Left forelimb (tissue), 1 donor: ENCODE results near the gene DPY19L3.
"Not testable (repeated sequence)": the region's sequence is repeated elsewhere in the genome, so short reads cannot be mapped to it uniquely, and the experiment has no call there.

Source experiments
- DNase-seq: peaks from one replicate; pipeline ENCODE4 v3.0.0-alpha.2; 2018; ENCODE audit warnings: low spot score

The DPY19L3 gene

GRCh38 chr19:32512498-32512897 lies 106.9 kb downstream of the DPY19L3 start:
- DNase-seq, result not testable (repeated sequence)

GRCh38 chr19:32519023-32519422 lies 113.5 kb downstream of the DPY19L3 start:
- no peak for DNase-seq

GRCh38 chr19:32522967-32523366 lies 117.4 kb downstream of the DPY19L3 start:
- no peak for DNase-seq

- DNase-seq, result no peak
These were observed 121.3 kb downstream of the DPY19L3 start for GRCh38 chr19:32526895-32527294.

- DNase-seq, result no peak
These were observed 125.2 kb downstream of the DPY19L3 start for GRCh38 chr19:32530773-32531172.

- no peak for DNase-seq
These were observed 126.7 kb downstream of the DPY19L3 start for GRCh38 chr19:32532233-32532632.
